ENCODE data around the gene HAPSTR1.

Gene HAPSTR1

DNA sequence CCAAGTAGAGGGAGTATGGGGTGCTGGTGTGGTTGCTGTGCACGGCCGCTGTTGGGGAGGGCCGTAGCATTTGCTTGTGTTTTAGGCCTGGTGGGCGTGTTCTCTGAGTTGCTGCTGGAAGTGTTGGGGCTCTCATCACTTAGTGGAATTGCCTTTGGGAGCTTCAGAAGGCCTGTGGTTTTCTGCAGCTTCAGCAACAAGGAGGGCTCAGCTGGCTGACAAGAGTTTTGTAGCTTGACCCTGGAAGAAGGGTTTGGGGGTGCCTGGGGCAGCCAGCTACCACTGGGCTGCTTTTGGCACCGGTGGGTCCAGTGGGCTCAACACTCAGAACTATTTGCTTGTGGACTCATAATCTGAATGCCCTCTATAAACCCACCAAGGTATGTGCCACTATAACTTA lies 30.9 kb downstream of the HAPSTR1 start:
- H3K23ac ChIP-seq (ENCODE audit: low read length): no peak overlapping the region
- no peak overlapping the region for H2BK5ac ChIP-seq (ENCODE audit: low read length)
- peaks cover 34% of the 10 kb centered on the region for H3K79me1 ChIP-seq (ENCODE audit: low read length)
- peaks cover 6% of the 10 kb centered on the region for H3K36me3 ChIP-seq (ENCODE audit: control insufficient read depth, insufficient read depth, low read length)
- H3K27ac ChIP-seq (ENCODE audit: low read depth, low read length): no peak overlapping the region
- WGBS (ENCODE audit: extremely low coverage, insufficient coverage, low lambda C conversion rate): no CpG with 5 or more reads among the region's 5 CpGs
- no peak overlapping the region for H3K56ac ChIP-seq (ENCODE audit: low read length)
- no peak overlapping the region for H3K4me3 ChIP-seq (ENCODE audit: low read length)
- H3K4ac ChIP-seq (ENCODE audit: low read depth, low read length): no peak overlapping the region
- H3K18ac ChIP-seq (ENCODE audit: low read length): no peak overlapping the region
- H3K4me1 ChIP-seq (ENCODE audit: control insufficient read depth, low read depth, low read length): no peaks in the 10 kb centered on the region
- no peak for DNase-seq
- H4K5ac ChIP-seq (ENCODE audit: low read length): no peak overlapping the region
- no peak overlapping the region for H2BK120ac ChIP-seq (ENCODE audit: low read depth, low read length)
- H2BK15ac ChIP-seq (replicated peaks; ENCODE audit: low read depth): no peak overlapping the region
- no peaks in the 10 kb centered on the region for H3K27me3 ChIP-seq (ENCODE audit: insufficient read depth, low read length, poor library complexity)
- H3K9ac ChIP-seq (ENCODE audit: low read length): no peak overlapping the region
- H3K4me2 ChIP-seq (ENCODE audit: low read length): no peak overlapping the region
- no peak overlapping the region for H4K8ac ChIP-seq (ENCODE audit: low read depth, low read length)
- no peak overlapping the region for H2AK5ac ChIP-seq (ENCODE audit: low read length)
- H3K79me2 ChIP-seq (ENCODE audit: control insufficient read depth, insufficient read depth, low read length): peaks cover 53% of the 10 kb centered on the region

- Histone ChIP-seq H3K4me2 (ENCODE audit: low read length) (no peak overlapping the region), H4K5ac (ENCODE audit: low read length) (no peak overlapping the region), H3K79me1 (ENCODE audit: low read length) (peaks cover 31% of the 10 kb centered on the region), H3K18ac (ENCODE audit: low read length) (no peak overlapping the region), H3K4me1 (ENCODE audit: control insufficient read depth, low read depth, low read length) (no peaks in the 10 kb centered on the region), H3K36me3 (ENCODE audit: control insufficient read depth, insufficient read depth, low read length) (peaks cover 6% of the 10 kb centered on the region), H3K4ac (ENCODE audit: low read depth, low read length) (no peak overlapping the region), H3K4me3 (ENCODE audit: low read length) (no peak overlapping the region), H3K27me3 (ENCODE audit: insufficient read depth, low read length, poor library complexity) (no peaks in the 10 kb centered on the region), H4K8ac (ENCODE audit: low read depth, low read length) (no peak overlapping the region), H2BK120ac (ENCODE audit: low read depth, low read length) (no peak overlapping the region), H3K23ac (ENCODE audit: low read length) (no peak overlapping the region), H2BK5ac (ENCODE audit: low read length) (no peak overlapping the region), H2AK5ac (ENCODE audit: low read length) (no peak overlapping the region), H3K27ac (ENCODE audit: low read depth, low read length) (no peak overlapping the region), H2BK15ac (replicated peaks; ENCODE audit: low read depth) (no peak overlapping the region), H3K56ac (ENCODE audit: low read length) (no peak overlapping the region), H3K79me2 (ENCODE audit: control insufficient read depth, insufficient read depth, low read length) (peaks cover 50% of the 10 kb centered on the region), H3K9ac (ENCODE audit: low read length) (no peak overlapping the region)
- no peak for DNase-seq
- WGBS (ENCODE audit: extremely low coverage, insufficient coverage, low lambda C conversion rate): no CpG with 5 or more reads among the region's 2 CpGs
Measured at GRCh38 chr16:9122969-9123368, 31.5 kb downstream of the HAPSTR1 start.

DNA sequence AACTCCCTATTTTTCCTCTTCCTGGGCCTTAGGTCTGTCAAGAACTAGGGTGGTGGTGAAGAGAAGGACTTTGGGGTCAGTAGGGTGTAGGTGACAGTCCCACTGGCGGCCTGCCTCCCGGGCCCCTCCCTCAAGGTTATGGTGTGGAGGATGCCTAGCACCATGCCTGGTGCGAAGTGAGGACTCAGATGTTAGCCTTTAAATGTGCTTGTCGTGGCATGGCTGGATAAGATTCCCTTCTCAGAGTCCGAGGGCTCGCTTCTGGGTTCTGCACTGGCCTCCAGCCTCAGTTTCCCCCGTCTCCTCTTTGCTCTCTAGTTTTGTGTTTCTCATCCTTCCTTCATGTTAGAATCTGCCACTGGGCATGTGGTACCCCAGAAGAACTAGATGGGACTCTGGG lies 32.0 kb downstream of the HAPSTR1 start:
- no peak overlapping the region for H3K56ac ChIP-seq (ENCODE audit: low read length)
- no peaks in the 10 kb centered on the region for H3K4me1 ChIP-seq (ENCODE audit: control insufficient read depth, low read depth, low read length)
- H3K27me3 ChIP-seq (ENCODE audit: insufficient read depth, low read length, poor library complexity): no peaks in the 10 kb centered on the region
- no peak overlapping the region for H3K4me3 ChIP-seq (ENCODE audit: low read length)
- H3K23ac ChIP-seq (ENCODE audit: low read length): no peak overlapping the region
- no peak overlapping the region for H4K5ac ChIP-seq (ENCODE audit: low read length)
- no CpG with 5 or more reads among the region's 7 CpGs for WGBS (ENCODE audit: extremely low coverage, insufficient coverage, low lambda C conversion rate)
- H4K8ac ChIP-seq (ENCODE audit: low read depth, low read length): no peak overlapping the region
- H3K18ac ChIP-seq (ENCODE audit: low read length): no peak overlapping the region
- H3K27ac ChIP-seq (ENCODE audit: low read depth, low read length): no peak overlapping the region
- peaks cover 33% of the 10 kb centered on the region for H3K79me1 ChIP-seq (ENCODE audit: low read length)
- no peak overlapping the region for H3K9ac ChIP-seq (ENCODE audit: low read length)
- H2BK5ac ChIP-seq (ENCODE audit: low read length): no peak overlapping the region
- H3K4ac ChIP-seq (ENCODE audit: low read depth, low read length): no peak overlapping the region
- peaks cover 54% of the 10 kb centered on the region for H3K79me2 ChIP-seq (ENCODE audit: control insufficient read depth, insufficient read depth, low read length)
- no peak overlapping the region for H2BK120ac ChIP-seq (ENCODE audit: low read depth, low read length)
- H3K4me2 ChIP-seq (ENCODE audit: low read length): no peak overlapping the region
- peaks cover 6% of the 10 kb centered on the region for H3K36me3 ChIP-seq (ENCODE audit: control insufficient read depth, insufficient read depth, low read length)
- H2AK5ac ChIP-seq (ENCODE audit: low read length): no peak overlapping the region
- DNase-seq: no peak
- H2BK15ac ChIP-seq (replicated peaks; ENCODE audit: low read depth): no peak overlapping the region

DNA sequence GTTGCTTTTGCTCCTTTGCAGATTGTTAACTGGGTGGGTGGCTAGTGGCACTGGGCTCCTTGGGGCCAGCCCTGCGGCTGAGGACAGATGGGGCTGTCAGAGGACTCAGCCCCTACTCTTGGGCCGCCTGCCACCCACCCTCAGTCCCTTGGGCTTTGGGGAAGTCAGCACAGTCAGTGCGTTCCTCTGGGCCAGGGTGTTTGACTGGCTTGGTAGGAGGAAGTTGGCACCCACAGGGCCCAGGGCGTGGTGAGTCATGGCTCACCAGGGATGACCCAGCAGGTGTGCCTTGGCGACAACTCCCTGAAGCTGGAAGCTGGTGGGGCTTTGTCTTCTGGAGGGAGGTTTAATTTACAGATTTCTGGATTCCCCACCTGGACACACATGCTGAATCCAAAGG lies 32.4 kb downstream of the HAPSTR1 start:
- Histone ChIP-seq H3K9ac (ENCODE audit: low read length) (no peak overlapping the region), H3K23ac (ENCODE audit: low read length) (no peak overlapping the region), H3K18ac (ENCODE audit: low read length) (no peak overlapping the region), H4K8ac (ENCODE audit: low read depth, low read length) (no peak overlapping the region), H3K4ac (ENCODE audit: low read depth, low read length) (no peak overlapping the region), H3K27me3 (ENCODE audit: insufficient read depth, low read length, poor library complexity) (no peaks in the 10 kb centered on the region), H2BK5ac (ENCODE audit: low read length) (no peak overlapping the region), H4K5ac (ENCODE audit: low read length) (no peak overlapping the region), H3K4me2 (ENCODE audit: low read length) (no peak overlapping the region), H3K56ac (ENCODE audit: low read length) (no peak overlapping the region), H3K79me1 (ENCODE audit: low read length) (peaks cover 37% of the 10 kb centered on the region), H2BK15ac (replicated peaks; ENCODE audit: low read depth) (no peak overlapping the region), H2AK5ac (ENCODE audit: low read length) (no peak overlapping the region), H3K4me3 (ENCODE audit: low read length) (no peak overlapping the region), H3K36me3 (ENCODE audit: control insufficient read depth, insufficient read depth, low read length) (peaks cover 6% of the 10 kb centered on the region), H3K4me1 (ENCODE audit: control insufficient read depth, low read depth, low read length) (no peaks in the 10 kb centered on the region), H3K27ac (ENCODE audit: low read depth, low read length) (no peak overlapping the region), H2BK120ac (ENCODE audit: low read depth, low read length) (no peak overlapping the region), H3K79me2 (ENCODE audit: control insufficient read depth, insufficient read depth, low read length) (peaks cover 57% of the 10 kb centered on the region)
- no peak for DNase-seq
- WGBS (ENCODE audit: extremely low coverage, insufficient coverage, low lambda C conversion rate): no CpG with 5 or more reads among the region's 5 CpGs

DNA sequence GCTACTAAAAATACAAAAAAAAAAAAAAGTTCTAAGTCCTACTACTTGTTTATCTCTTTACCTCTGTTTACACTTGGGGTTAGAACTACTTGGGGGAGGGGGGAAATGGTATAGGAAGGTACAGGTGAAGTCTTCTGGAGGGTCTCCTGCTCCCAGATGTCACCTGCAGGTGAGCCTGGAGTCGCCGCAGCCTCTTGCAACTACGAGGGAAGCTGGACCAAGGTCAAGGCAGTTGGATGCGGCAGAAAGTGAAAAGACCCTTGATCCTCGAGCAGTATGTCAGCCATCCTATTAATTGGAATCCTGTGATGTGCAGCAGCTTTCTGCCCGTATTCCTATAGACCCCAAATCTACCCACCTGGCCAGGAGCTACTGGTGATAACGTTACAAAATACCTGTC lies 33.0 kb downstream of the HAPSTR1 start:
- H2BK120ac ChIP-seq (ENCODE audit: low read depth, low read length): no peak overlapping the region
- no peak for DNase-seq
- no peaks in the 10 kb centered on the region for H3K4me1 ChIP-seq (ENCODE audit: control insufficient read depth, low read depth, low read length)
- H3K27ac ChIP-seq (ENCODE audit: low read depth, low read length): no peak overlapping the region
- H3K23ac ChIP-seq (ENCODE audit: low read length): no peak overlapping the region
- H3K79me2 ChIP-seq (ENCODE audit: control insufficient read depth, insufficient read depth, low read length): peaks cover 53% of the 10 kb centered on the region
- H3K36me3 ChIP-seq (ENCODE audit: control insufficient read depth, insufficient read depth, low read length): peaks cover 6% of the 10 kb centered on the region
- no peak overlapping the region for H3K56ac ChIP-seq (ENCODE audit: low read length)
- no peak overlapping the region for H3K18ac ChIP-seq (ENCODE audit: low read length)
- no peak overlapping the region for H3K9ac ChIP-seq (ENCODE audit: low read length)
- no peak overlapping the region for H2BK5ac ChIP-seq (ENCODE audit: low read length)
- H3K4me2 ChIP-seq (ENCODE audit: low read length): no peak overlapping the region
- peaks cover 36% of the 10 kb centered on the region for H3K79me1 ChIP-seq (ENCODE audit: low read length)
- no peak overlapping the region for H3K4ac ChIP-seq (ENCODE audit: low read depth, low read length)
- no peak overlapping the region for H2AK5ac ChIP-seq (ENCODE audit: low read length)
- H3K4me3 ChIP-seq (ENCODE audit: low read length): no peak overlapping the region
- no CpG with 5 or more reads among the region's 7 CpGs for WGBS (ENCODE audit: extremely low coverage, insufficient coverage, low lambda C conversion rate)
- H3K27me3 ChIP-seq (ENCODE audit: insufficient read depth, low read length, poor library complexity): no peaks in the 10 kb centered on the region
- H4K5ac ChIP-seq (ENCODE audit: low read length): no peak overlapping the region
- no peak overlapping the region for H2BK15ac ChIP-seq (replicated peaks; ENCODE audit: low read depth)
- no peak overlapping the region for H4K8ac ChIP-seq (ENCODE audit: low read depth, low read length)

DNA sequence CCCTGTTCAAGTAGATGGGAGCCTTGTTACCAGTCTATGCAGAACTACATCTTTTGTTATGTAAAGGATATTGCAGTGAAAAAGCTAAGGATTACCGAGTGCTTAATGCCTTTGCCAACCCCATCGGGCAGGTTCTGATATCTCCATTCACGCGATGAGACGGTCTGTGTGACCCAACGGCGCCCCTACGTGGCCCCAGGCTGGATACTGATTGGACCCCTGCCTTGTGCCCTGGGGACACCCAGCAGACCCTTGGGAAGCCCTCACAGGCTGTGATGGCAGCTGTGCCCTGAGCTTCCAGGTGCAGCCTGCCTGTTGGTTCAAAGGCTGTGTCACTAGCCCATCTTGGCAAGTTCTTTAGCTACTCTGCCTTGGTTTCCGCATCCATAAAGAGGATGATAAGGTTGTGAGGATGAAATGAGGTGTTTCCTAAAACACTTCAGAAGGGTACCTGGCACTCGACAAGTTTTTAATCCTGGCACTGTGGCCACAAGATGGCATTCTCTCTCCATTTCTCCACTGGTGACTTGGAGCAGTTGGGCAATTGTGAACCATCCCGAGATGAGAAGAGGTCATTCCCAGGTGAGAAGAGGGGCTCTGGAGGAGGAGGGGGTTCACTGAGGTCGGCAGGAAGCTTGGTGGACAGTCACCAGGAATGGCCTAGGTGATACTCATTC lies 33.6 kb downstream of the HAPSTR1 start:
- DNase-seq: no peak
- no peak overlapping the region for H2BK15ac ChIP-seq (replicated peaks; ENCODE audit: low read depth)
- H3K27ac ChIP-seq (ENCODE audit: low read depth, low read length): no peak overlapping the region
- H3K4me3 ChIP-seq (ENCODE audit: low read length): no peak overlapping the region
- no peak overlapping the region for H3K23ac ChIP-seq (ENCODE audit: low read length)
- H3K18ac ChIP-seq (ENCODE audit: low read length): no peak overlapping the region
- peaks cover 49% of the 10 kb centered on the region for H3K79me2 ChIP-seq (ENCODE audit: control insufficient read depth, insufficient read depth, low read length)
- H3K4me2 ChIP-seq (ENCODE audit: low read length): no peak overlapping the region
- H2BK5ac ChIP-seq (ENCODE audit: low read length): no peak overlapping the region
- H2AK5ac ChIP-seq (ENCODE audit: low read length): no peak overlapping the region
- H3K79me1 ChIP-seq (ENCODE audit: low read length): peaks cover 34% of the 10 kb centered on the region
- no peak overlapping the region for H3K4ac ChIP-seq (ENCODE audit: low read depth, low read length)
- no CpG with 5 or more reads among the region's 12 CpGs for WGBS (ENCODE audit: extremely low coverage, insufficient coverage, low lambda C conversion rate)
- H3K56ac ChIP-seq (ENCODE audit: low read length): no peak overlapping the region
- no peak overlapping the region for H2BK120ac ChIP-seq (ENCODE audit: low read depth, low read length)
- H3K9ac ChIP-seq (ENCODE audit: low read length): no peak overlapping the region
- H4K8ac ChIP-seq (ENCODE audit: low read depth, low read length): no peak overlapping the region
- peaks cover 6% of the 10 kb centered on the region for H3K36me3 ChIP-seq (ENCODE audit: control insufficient read depth, insufficient read depth, low read length)
- no peaks in the 10 kb centered on the region for H3K27me3 ChIP-seq (ENCODE audit: insufficient read depth, low read length, poor library complexity)
- no peak overlapping the region for H4K5ac ChIP-seq (ENCODE audit: low read length)
- no peaks in the 10 kb centered on the region for H3K4me1 ChIP-seq (ENCODE audit: control insufficient read depth, low read depth, low read length)
